SH-SY5Y (cell line): ENCODE results near the gene NOC4L.

Experiments used
- GATA2 ChIP-seq: IDR thresholded peaks from 2 replicates; pipeline ENCODE4 v1.6.1; 2011; ENCODE audit warnings: mild to moderate bottlenecking, low read depth, low read length
- GATA3 ChIP-seq: IDR thresholded peaks from 2 replicates; pipeline ENCODE4 v1.6.1; 2011; ENCODE audit warnings: low read depth, mild to moderate bottlenecking, low read length, moderate library complexity

DNA sequence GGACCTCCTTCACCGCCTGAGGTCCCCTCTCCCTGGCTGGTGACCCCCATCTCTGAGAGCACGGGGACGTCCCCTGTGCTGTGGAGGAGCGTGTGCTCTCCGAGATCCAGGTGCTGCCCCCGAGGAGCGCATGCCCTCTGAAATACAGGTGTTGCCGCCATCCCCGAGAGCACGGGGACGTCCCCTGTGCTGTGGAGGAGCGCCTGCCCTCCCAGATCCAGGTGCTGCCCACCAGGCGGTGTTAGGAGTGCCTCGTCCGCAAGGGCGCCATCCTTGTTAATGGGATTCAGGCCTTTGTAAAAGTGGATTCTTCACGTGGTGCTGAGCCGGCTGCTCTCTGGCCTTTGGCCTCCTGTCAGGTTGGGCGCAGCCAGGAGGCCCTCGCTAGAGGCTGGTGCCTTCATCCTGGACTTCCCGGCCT, 10.1 kb downstream of the NOC4L start:
- TF ChIP-seq GATA2 (no peak), GATA3 (no peak)
